HG03439 (cell line): ENCODE data around the gene GXYLT2.

Source experiments
- ATAC-seq: cut with Tn5 transposase; IDR thresholded peaks from one replicate; pipeline ENCODE4 v1.9.1; 2021; ENCODE audit warnings: mild to moderate bottlenecking, moderate library complexity; ENCODE audit not compliant: unreplicated experiment

Gene GXYLT2

DNA sequence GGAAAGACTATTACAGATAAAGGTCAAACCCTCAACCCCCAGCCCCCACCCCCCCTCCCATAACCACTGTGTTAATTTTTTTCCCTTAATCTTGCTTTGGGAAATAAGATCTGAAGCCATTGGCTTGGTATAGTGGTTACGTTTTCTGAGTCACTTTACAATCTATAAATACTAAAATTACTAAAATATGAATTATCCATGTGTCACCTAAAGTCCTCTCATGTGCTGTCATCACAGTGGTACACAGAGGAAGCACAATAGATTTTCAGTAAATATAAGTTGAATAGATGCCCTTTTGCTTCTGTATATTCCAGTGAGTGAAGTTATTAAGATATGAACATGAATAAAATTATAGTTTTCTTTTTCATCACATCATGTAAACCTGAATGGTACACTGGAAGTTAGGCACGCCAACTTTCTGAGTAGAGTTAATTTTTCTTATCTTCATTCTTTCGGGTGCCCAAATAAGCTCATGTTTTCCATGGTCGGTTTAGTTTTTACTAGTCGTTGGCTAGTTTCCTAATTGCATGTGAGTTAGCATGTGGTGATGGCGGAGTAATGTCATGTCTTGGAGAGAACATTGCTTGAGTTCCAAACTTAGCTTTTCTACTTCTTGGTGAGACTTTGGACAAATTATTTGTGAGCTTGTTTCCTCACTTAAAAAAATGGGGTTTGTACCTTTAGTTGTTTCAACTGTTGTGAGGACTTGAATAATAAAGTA is 120.3 kb downstream of the GXYLT2 start:
- ATAC-seq = no peak

DNA sequence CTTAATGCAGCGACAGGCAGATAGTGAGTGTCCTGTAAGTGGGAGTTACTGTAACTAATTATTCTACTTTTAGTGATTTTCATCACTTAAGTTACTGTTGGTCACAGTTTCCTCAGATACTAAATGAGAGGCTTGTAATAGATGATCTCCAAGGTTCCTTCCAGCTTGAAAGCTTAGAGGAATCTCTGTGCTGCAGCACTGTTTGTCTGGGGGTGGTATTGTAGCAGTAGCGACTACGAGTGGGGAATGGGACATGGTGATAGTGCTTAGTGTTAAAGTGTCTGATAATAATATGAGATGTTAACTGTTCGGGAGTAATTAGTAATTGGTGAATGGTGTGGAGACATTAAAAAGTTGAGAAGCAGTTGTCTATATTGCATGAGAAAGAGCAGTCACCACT is 121.2 kb downstream of the GXYLT2 start:
- ATAC-seq = no peak

DNA sequence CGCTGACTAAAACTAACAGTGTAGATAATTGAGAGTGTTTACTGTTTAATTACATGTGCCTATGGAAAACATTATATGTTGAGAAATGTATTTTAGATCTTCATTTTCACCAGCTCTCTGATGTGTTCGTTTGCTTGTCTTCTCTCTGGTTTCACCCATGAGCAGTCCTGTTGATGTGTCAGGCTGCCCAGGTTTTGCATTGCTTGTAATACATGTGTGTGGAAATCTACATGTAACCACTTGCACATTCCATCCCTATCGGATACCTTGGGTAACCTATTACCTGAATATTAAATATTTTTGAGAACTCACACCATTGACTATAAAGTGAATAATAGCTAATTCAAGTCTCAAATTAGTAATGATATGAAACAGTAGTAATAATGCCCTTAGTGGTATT is 121.9 kb downstream of the GXYLT2 start:
- no peak for ATAC-seq

DNA sequence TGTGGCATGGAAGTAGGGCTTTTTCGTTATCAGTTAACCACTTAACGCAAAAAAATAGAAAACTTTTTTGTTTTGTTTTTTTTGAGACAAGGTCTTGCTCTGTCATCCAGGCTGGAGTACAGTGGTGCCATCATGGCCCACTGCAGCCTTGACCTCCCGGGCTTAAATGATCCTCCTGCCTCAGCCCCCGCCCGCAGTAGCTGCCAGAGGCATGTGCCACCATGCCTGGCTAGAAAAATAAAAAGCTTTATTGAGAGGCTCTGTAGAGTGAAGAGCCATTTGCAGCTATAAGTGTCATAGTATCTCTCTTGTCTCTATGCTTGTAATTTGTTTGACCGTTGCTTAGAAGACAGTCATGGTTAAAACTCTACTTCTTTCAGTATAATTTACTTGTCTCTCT is 122.3 kb downstream of the GXYLT2 start:
- ATAC-seq = no peak

DNA sequence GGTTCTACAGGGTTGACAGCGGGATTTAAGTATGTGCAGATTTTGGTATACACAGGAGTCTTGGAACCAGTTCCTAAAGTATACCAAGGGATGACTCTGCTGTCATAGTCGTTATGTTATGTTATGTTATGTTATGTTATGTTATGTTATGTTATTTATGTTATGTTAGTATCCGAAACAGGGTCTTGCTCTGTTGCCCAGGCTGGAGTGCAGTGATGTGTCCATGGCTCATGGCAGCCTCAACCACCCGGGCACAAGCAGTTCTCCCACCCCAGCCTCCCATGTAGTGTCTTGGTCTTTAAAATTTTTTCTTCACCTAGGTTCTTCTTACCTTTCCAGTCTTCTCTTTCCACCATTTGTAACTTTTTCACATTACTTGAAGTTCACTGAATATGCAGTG is 130.5 kb downstream of the GXYLT2 start:
- no peak for ATAC-seq

DNA sequence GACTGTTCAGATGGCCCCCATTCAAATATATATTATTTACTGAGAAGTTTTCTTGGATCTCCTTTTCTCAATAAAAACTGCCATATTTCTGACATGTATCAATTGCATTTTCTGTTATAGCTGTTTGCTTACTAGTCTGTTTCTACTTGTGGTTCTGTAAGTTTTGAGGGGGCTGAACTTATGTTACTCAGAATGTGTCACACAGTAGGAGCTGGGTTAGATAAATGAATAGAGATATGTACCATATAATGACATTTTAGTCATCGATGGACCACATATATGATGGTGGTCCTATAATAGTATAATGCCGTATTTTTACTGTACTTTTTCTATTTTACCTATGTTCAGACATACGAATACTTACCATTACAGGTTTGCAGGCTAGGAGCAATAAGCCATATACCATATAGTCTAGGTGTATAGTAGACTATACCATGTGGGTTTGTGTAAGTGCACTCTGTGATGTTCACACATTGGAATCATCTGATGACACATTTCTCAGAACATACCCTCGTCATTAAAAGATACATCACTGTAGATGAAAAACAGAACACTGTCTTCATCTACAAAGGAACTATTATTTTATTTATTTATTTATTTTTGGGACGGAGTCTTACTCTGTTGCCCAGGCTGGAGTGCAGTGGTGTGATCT is 131.1 kb downstream of the GXYLT2 start:
- no peak for ATAC-seq

DNA sequence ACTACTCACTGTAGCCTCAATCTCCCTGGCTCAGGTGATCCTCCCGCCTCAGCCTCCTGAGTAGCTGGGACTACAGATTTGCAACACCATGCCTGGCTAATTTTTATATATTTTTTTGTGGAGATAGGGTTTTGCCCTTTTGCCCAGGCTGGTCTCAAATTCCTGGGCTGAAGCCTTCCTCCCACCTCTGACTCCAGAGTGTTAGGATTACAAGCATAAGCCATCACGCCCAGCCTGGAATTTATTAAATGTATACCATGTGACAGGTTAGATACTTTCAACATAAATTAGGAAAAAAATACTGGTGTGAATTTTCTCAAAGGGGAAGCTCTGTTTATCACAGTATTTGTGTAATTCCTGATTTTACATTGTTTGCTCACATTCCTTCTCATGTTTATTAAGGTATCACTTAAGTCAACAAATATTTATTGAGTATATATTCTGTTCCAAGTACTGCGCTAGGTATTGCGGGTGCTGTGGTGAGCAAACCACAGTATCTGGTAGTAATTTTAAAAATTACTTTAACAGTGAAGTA is 133.5 kb downstream of the GXYLT2 start:
- ATAC-seq = no peak

DNA sequence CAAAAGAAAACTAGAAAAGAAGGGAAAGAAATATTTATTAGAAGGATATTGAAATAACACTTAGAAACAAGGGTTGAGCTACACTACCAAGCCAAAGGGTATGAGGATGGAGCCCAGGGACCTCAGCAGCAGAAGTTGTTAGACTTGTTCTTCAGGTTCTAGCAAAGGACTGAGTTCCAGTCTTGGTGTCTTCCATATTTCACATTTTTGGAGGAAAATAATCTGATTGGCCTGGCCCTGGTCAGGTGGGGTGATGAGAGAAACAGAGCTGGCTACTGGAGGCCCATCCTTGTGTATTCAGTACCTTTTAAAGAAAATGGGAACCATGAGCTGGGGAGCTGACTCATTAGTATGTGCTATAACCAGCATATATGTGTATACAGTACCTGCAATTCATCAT is 137.0 kb downstream of the GXYLT2 start:
- ATAC-seq = no peak

DNA sequence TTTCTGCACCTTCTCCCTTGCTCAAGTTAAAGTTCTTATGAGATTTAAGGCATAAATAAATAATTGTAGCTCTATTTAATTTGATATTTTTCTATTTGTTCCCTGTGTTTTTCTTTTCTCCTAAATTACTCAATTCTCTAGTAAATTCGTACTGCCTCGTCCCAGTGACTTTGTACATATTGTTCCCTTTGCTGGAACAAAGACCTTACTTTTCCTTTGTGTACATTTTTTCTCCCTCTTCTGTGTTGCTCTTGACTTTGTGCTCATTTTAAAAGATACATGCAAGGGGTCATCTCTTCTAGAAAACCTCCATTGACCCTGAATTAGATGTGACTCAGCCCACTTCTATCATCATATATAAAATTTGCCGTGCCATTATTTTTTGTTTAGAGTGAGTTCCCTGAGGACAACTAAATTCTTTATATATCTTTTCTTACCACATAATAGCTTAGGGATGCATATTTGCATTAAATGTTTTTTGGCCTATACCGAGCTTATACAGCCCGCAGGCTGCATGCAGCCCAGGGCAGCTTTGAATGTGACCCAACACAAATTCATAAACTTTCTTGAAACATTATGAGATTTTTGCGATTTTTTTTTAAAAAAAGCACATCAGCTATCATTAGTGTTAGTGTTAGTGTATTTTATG is 138.4 kb downstream of the GXYLT2 start:
- ATAC-seq = no peak
